Activated naive CD4-positive, alpha-beta T cell (primary cell): ENCODE results near the gene CFAP100.

Experiments used
- DNase-seq, 4 experiments: peaks; one replicate each; lab custom pipeline; 2025; lab: John Stamatoyannopoulos, UW

Gene CFAP100

DNA sequence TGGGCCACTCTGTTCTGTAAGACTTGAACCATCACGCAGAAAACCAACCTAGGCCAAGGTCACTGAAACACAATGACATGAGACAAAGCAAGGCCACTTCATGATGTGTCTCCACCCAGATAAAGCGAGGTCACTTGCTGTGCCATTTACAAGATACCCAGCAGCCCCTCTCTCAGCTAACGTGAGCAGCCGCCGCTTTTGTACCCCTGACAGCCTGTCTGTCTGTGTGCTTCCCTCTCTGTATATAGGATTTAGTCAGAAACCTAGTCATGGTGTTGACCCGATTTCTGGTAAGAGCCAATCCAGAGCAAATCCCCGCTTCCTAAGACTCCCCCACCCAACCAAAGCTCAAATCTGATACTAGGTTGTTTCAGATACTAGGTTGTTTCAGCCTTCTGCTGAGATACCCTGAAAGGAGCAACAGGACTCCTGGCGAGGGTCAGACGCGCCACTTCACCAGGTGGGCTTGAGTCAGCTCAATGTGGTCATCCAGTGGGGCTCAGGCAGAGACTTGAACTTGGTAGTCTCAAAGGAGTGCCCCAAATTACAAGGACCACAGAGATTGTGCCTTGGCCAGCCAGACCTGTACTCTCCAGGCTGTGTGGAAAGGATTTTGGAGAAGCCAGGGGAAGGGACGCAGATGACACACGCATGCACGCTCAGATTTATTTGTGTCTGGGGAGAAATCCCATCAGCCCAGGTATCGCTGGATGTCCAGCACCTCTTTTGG lies 84.0 kb downstream of the CFAP100 start:
- DNase-seq: no peak

DNA sequence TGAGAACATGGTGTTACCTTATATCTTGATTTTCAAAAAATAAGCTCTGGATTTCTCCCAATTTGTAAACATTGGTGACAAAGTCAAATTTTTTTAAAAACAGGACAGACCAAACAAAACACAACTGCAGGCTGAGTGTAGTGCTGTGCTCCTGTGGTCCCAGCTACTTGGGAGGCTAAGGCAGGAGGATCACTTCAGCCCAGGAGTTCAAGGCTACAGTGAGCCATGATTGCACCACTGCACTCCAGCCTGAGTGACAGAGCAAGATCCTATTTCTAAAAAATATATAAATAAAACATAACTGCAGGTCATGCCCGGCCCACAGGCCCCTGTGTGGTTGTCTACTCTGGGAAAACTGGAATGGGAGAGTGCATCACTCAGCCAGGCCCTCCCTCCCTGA lies 84.9 kb downstream of the CFAP100 start:
- DNase-seq: no peak

GRCh38 chr3:126480206-126480605 lies 85.5 kb downstream of the CFAP100 start:
- DNase-seq: no peak

GRCh38 chr3:126480861-126481260 lies 86.2 kb downstream of the CFAP100 start:
- no peak for DNase-seq

DNA sequence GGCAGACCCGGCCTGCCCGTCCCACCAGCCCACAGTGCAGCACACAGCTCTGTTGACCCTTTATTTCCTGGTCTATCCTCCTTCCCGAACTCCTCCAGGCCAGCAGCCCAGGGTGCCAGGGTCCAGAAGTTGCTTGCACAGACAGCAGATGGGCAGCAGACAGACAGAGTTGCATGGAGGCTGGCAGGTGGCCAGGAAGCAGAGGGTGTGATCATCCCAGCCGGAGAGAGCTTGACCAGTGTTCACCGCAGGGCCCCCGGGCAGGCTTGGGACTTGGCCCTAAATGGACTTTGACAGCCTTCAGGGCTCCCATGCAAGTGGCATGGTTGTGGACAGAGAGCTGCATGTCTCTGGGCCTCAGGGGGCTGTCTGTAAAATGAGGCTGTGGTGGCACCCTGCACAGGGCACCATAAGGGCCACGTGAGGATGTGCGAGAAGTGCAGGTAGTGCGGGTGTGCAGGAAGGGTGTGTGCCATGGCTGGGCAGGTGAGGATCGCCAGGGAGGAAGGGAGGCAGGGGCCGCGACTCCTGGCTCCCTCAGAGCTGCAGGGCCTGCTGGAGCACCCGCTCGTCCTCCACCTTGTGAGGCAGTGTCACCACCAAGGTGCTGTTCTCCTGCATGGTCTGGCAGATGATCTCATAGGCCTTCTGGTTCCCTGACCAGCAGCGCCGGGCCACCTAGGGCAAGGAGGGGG lies 87.2 kb downstream of the CFAP100 start:
- no peak for DNase-seq

- DNase-seq: no peak
These were observed 88.0 kb downstream of the CFAP100 start for GRCh38 chr3:126482503-126483255.

DNA sequence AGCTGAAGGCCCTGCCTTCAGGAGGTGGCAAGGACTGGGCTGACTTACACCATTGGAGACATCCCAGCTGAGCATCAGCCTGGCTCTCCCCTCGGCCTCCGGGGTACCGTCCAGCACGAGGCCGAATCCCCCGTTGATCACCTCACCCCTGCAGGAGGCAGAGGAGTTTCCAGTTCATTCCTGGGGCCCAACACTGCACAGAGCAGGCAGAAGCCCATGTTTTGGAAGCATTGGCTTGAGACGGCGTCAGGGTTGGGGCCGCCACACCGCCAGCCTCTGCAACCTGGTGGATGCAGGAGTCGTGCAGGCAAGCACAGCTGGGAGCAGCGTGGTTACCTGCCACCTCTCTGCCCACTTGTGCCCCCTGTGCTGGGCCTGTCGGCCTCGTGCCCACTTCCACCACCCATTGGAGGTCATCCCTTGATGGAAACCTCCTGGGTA lies 88.6 kb downstream of the CFAP100 start:
- DNase-seq: no peak

DNA sequence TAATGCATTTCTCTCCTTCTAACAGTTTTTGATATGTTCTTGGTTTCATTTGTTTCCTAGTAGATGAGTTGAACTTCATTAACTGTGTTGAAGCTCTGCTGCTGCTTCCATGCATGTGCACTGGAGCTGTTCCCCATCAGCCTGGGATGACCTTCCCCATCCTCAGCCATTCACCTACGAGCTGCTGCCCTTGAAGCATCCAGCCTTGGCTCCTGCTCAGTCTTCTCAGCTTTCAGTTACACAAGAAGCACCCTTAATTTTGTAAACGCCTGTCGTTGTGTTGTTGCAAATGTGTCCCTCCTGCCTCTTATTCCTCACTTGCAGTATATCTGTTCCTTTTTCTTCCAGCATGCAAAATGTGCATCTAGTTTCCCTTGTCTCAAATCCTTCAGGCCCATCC lies 89.4 kb downstream of the CFAP100 start:
- DNase-seq: no peak

GRCh38 chr3:126484662-126485061 lies 90.0 kb downstream of the CFAP100 start:
- DNase-seq: no peak

GRCh38 chr3:126485176-126485897 lies 90.6 kb downstream of the CFAP100 start:
- DNase-seq: no peak

GRCh38 chr3:126485956-126486355 lies 91.2 kb downstream of the CFAP100 start:
- no peak for DNase-seq
